Muscle layer of colon (tissue), 2 donors: ENCODE measurements around the gene TICRR.

Source experiments
- H3K27ac ChIP-seq: one replicate; pipeline ENCODE4 v1.7.0; 2013; ENCODE audit warnings: low read depth, mild to moderate bottlenecking, low read length, moderate library complexity
- H3K27me3 ChIP-seq, 2 donors: one replicate each; pipeline ENCODE4 v1.7.0; 2013; ENCODE audit warnings: low read length in 2 of 2, mild to moderate bottlenecking in 2 of 2; ENCODE audit not compliant: insufficient read depth in 2 of 2, control insufficient read depth in 1 of 2
- H3K36me3 ChIP-seq: one replicate; pipeline ENCODE4 v1.7.0; 2013; ENCODE audit warnings: mild to moderate bottlenecking, low read length; ENCODE audit not compliant: insufficient read depth
- H3K4me1 ChIP-seq: one replicate; pipeline ENCODE4 v1.7.0; 2013; ENCODE audit warnings: mild to moderate bottlenecking, low read length; ENCODE audit not compliant: insufficient read depth
- H3K4me3 ChIP-seq, 2 donors: one replicate each; pipeline ENCODE4 v1.7.0; 2013; ENCODE audit warnings: low read length in 2 of 2, low read depth in 1 of 2, mild to moderate bottlenecking in 1 of 2, moderate library complexity in 1 of 2
- H3K9ac ChIP-seq: one replicate; pipeline ENCODE4 v1.7.0; 2013; ENCODE audit warnings: low read length
- H3K9me3 ChIP-seq: one replicate; pipeline ENCODE4 v1.7.0; 2013; ENCODE audit warnings: mild to moderate bottlenecking, low read length
- donor health status: abdominal sarcoma.
- donor health status: Adenocarcinoma of cecum.

TICRR gene

DNA sequence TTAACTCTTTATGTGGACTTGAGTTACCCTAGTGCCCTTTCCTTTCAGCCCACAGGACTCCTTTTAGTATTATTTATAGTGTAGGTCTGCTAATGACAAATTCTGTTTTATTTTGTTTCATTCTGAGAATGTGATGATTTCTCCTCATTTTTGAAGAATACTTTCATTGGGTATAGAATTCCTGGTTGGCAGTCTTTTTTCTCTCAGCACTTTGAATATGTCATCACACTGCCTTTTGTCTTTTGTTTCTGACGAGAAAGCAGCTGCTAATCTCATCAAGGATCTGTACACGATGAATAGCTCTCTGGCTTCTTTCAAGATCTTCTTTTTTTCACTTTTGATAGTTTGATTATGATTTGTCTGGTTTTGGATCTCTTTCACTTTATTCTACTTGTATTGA is 37.8 kb downstream of the TICRR start:
- no peaks in the 10 kb centered on the region for H3K4me1 ChIP-seq
- no peak overlapping the region for H3K4me3 ChIP-seq
- H3K9ac ChIP-seq, result no peak overlapping the region
- H3K27ac ChIP-seq, result no peak overlapping the region
- H3K36me3 ChIP-seq, result no peaks in the 10 kb centered on the region
- no peaks in the 10 kb centered on the region for H3K27me3 ChIP-seq
- no peaks in the 10 kb centered on the region for H3K9me3 ChIP-seq

DNA sequence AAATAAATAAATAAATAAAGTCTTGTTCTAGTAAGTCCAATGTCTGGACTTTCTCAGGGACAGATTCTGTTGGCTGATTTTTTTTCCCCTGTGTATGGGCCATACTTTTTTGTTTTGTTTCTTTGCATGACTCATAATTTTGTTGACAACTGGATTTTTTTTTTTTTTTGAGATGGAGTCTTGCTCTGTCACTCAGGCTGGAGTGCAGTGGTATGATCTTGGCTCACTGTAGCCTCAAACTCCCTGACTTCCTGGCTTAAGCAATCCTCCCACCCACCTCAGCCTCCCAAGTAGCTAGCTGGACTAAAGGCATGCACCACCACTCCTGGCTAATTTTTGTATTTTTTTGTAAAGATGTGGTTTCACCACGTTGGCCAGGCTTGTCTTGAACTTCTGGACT is 38.9 kb downstream of the TICRR start:
- no peaks in the 10 kb centered on the region for H3K36me3 ChIP-seq
- no peaks in the 10 kb centered on the region for H3K9me3 ChIP-seq
- H3K27ac ChIP-seq, result no peak overlapping the region
- no peak overlapping the region for H3K9ac ChIP-seq
- H3K27me3 ChIP-seq, result no peaks in the 10 kb centered on the region
- H3K4me3 ChIP-seq, result no peak overlapping the region
- no peaks in the 10 kb centered on the region for H3K4me1 ChIP-seq

DNA sequence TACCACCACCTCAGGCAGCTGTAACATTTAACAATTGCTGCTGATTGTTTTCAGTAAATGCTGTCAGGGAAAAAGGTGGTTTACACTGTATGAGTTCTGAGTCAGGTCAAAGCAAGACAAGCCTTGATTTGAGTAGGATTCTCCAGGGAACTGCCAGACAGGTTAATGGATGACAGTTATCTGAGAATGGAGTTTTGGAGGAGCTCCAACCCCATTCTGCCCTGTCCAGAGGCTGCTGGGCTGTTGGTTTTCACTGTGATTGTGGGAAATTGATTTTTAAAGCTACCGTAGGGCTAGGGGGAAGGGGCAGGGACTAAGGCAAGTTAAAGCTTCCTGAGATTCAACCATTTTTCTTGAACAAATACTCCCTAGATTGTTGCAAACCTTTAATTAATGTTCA is 39.9 kb downstream of the TICRR start:
- no peaks in the 10 kb centered on the region for H3K4me1 ChIP-seq
- H3K9ac ChIP-seq, result no peak overlapping the region
- H3K27ac ChIP-seq, result no peak overlapping the region

DNA sequence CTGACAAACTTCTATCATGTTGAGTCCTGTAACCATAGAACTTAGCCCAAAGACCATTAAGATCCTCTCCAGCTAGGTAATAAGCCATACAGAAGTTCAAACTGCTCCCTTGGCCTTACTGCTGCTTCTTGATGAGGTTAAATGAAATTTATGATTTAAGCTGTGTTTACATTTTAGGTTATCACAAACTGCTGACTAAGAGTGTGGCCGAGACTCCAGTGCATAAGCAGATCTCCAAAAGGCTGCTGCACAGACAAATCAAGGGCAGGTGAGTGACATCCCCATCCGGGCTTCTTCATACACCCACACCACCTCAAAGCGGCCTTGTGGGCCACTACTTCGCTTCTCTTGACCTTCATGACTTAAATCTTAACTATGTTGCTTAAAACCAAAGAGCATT is 41.0 kb downstream of the TICRR start:
- no peaks in the 10 kb centered on the region for H3K4me1 ChIP-seq

More for the DNA sequence above, 39.9 kb downstream of the TICRR start:
- no peak overlapping the region for H3K4me3 ChIP-seq
- no peaks in the 10 kb centered on the region for H3K36me3 ChIP-seq
- no peaks in the 10 kb centered on the region for H3K27me3 ChIP-seq
- no peaks in the 10 kb centered on the region for H3K9me3 ChIP-seq

DNA sequence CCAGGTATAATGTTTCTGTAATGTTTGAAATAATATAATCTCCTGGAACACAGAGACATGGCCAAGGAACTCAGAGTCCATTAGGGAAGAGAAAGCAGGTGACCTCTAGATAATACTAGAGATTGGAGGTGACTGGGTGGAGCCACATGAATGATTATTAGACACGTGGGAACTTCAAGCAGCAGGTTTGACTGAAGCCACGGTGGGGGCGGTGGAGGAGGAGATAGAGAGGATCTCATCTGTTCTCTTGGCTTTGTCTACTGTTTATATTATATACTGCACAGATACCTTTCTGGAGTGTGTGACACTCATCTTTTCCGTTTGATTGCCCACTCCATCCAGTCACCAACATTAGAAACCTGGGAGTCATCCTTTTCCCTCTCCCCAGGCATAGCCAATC is 46.3 kb downstream of the TICRR start:
- Histone ChIP-seq H3K9ac (no peak overlapping the region), H3K4me1 (no peaks in the 10 kb centered on the region), H3K4me3 (no peak overlapping the region), H3K27me3 (no peaks in the 10 kb centered on the region), H3K9me3 (no peaks in the 10 kb centered on the region), H3K36me3 (peaks cover 7% of the 10 kb centered on the region), H3K27ac (no peak overlapping the region)

More for the DNA sequence above, 41.0 kb downstream of the TICRR start:
- H3K27me3 ChIP-seq, result no peaks in the 10 kb centered on the region
- no peak overlapping the region for H3K9ac ChIP-seq
- no peak overlapping the region for H3K4me3 ChIP-seq
- no peaks in the 10 kb centered on the region for H3K9me3 ChIP-seq
- H3K36me3 ChIP-seq, result no peaks in the 10 kb centered on the region
- H3K27ac ChIP-seq, result no peak overlapping the region

DNA sequence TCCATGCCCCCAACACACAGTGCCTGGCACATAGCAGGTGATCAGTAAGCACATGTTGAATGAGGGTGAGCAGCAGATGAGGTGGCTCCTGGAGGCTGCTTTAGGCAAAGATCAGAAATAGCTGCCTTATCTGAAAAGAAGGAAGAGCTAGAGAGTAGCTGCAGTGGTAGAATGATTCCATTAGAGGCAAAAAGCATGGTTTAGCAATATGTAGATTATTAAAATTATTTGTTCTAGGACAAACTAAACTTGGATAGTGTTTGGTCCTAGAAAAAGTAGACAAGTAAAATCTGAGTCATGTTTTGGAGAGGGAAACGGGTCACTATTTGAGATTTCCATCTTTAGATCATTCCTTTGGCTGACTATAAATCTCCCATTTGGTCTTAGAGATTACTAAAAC is 47.9 kb downstream of the TICRR start:
- H3K9me3 ChIP-seq, result no peaks in the 10 kb centered on the region
- H3K36me3 ChIP-seq, result peaks cover 7% of the 10 kb centered on the region
- no peaks in the 10 kb centered on the region for H3K4me1 ChIP-seq
- no peak overlapping the region for H3K9ac ChIP-seq
- no peak overlapping the region for H3K4me3 ChIP-seq
- no peak overlapping the region for H3K27ac ChIP-seq
- no peaks in the 10 kb centered on the region for H3K27me3 ChIP-seq

DNA sequence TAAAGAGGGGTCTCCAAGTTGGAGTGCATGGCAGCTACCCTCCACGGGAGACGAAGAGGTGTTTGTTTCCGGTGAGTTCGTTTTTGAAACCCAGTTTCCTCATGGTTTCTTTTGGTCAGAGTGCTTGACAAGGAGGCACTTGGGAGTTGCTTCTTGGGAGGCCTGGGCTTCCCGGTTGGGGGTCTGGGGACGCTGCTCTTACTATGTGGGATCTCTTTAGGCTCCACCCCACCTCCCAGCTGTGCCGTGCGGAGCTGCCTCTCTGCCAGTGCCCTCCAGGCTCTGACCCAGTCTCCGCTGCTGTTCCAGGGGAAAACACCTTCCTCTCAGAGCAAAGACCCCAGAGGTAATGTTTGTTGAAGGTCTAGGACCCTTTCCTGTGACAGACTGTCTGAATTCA is 50.4 kb downstream of the TICRR start:
- Histone ChIP-seq H3K27me3 (no peaks in the 10 kb centered on the region), H3K9me3 (no peaks in the 10 kb centered on the region), H3K27ac (no peak overlapping the region), H3K9ac (no peak overlapping the region), H3K4me3 (no peak overlapping the region), H3K4me1 (no peaks in the 10 kb centered on the region), H3K36me3 (peaks cover 25% of the 10 kb centered on the region)

GRCh38 chr15:89627256-89627970 is 52.1 kb downstream of the TICRR start:
- Histone ChIP-seq H3K9me3 (no peaks in the 10 kb centered on the region), H3K36me3 (peaks cover 42% of the 10 kb centered on the region), H3K4me3 (no peak overlapping the region), H3K9ac (no peak overlapping the region), H3K27ac (no peak overlapping the region), H3K4me1 (no peaks in the 10 kb centered on the region), H3K27me3 (no peaks in the 10 kb centered on the region)

- peaks cover 48% of the 10 kb centered on the region for H3K36me3 ChIP-seq
These were observed 53.0 kb downstream of the TICRR start for GRCh38 chr15:89628301-89628700.

GRCh38 chr15:89628806-89629715 is 53.8 kb downstream of the TICRR start:
- peaks cover 51% of the 10 kb centered on the region for H3K36me3 ChIP-seq
- H3K9me3 ChIP-seq, result no peaks in the 10 kb centered on the region
- H3K4me3 ChIP-seq, result no peak overlapping the region
- no peaks in the 10 kb centered on the region for H3K27me3 ChIP-seq
- no peaks in the 10 kb centered on the region for H3K4me1 ChIP-seq
- H3K9ac ChIP-seq, result no peak overlapping the region
- no peak overlapping the region for H3K27ac ChIP-seq

More at GRCh38 chr15:89628301-89628700, 53.0 kb downstream of the TICRR start:
- H3K9me3 ChIP-seq, result no peaks in the 10 kb centered on the region
- H3K4me1 ChIP-seq, result no peaks in the 10 kb centered on the region
- H3K27ac ChIP-seq, result no peak overlapping the region
- H3K9ac ChIP-seq, result no peak overlapping the region
- no peaks in the 10 kb centered on the region for H3K27me3 ChIP-seq
- no peak overlapping the region for H3K4me3 ChIP-seq

DNA sequence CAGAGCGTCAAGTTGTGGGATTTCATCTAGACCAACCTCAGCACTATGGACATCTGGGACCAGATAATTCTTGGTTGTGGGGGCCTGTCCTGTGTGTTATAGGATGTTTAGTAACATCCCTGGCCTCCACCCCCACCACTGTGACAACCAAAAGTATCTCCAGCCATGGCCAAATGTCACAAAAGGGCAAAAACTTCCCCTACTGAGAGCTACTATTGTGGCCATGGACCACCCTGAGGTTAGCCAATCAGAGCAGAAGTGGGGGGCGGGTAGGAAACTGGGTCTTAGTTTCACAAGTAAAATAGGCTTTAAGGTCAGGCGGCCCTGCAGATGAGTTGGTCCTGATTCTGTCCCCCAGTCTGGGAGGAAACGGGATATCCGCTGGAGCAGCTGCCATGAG is 54.6 kb downstream of the TICRR start:
- Histone ChIP-seq H3K27ac (no peak overlapping the region), H3K36me3 (peaks cover 51% of the 10 kb centered on the region), H3K9me3 (no peaks in the 10 kb centered on the region), H3K9ac (no peak overlapping the region), H3K4me1 (no peaks in the 10 kb centered on the region), H3K4me3 (no peak overlapping the region), H3K27me3 (no peaks in the 10 kb centered on the region)
